Hippocampal formation (tissue), 2 donors: ENCODE measurements around the gene OSTM1.

Experiments used
- DNase-seq, 2 donors: peaks; one replicate each; lab custom pipeline; 2025; lab: John Stamatoyannopoulos, UW

OSTM1 gene

GRCh38 chr6:108074359-108075144 is at the start of gene OSTM1:
Gene OSTM1 (minus strand): TSS chr6:108074741. CDS start chr6:108074651, 90 bp downstream.
- DNase-seq = peak; percentile 85 to 89

GRCh38 chr6:108123946-108124345 is 49.4 kb upstream of the OSTM1 start:
- DNase-seq = no peak

- no peak for DNase-seq
These were observed 49.0 kb upstream of the OSTM1 start for GRCh38 chr6:108123481-108123929.

- no peak for DNase-seq
These were observed 47.1 kb upstream of the OSTM1 start for GRCh38 chr6:108121612-108122011.

GRCh38 chr6:108120311-108120710 is 45.8 kb upstream of the OSTM1 start:
- no peak for DNase-seq

- DNase-seq = no peak
These were observed 45.2 kb upstream of the OSTM1 start for GRCh38 chr6:108119769-108120141.

- no peak for DNase-seq
These were observed 44.5 kb upstream of the OSTM1 start for GRCh38 chr6:108118810-108119768.

GRCh38 chr6:108118359-108118724 is 43.8 kb upstream of the OSTM1 start:
- no peak for DNase-seq

- DNase-seq = no peak
These were observed 43.2 kb upstream of the OSTM1 start for GRCh38 chr6:108117427-108118358.

GRCh38 chr6:108116546-108117426 is 42.2 kb upstream of the OSTM1 start:
- DNase-seq = no peak

GRCh38 chr6:108115598-108116058 is 41.1 kb upstream of the OSTM1 start:
- no peak for DNase-seq

GRCh38 chr6:108114841-108115597 is 40.5 kb upstream of the OSTM1 start:
- DNase-seq = no peak

GRCh38 chr6:108113557-108114519 is 39.3 kb upstream of the OSTM1 start:
- DNase-seq = peak in 1 of 2 donors; percentile 48

- DNase-seq = no peak
These were observed 33.8 kb upstream of the OSTM1 start for GRCh38 chr6:108108374-108108773.

- DNase-seq = no peak
These were observed 32.6 kb upstream of the OSTM1 start for GRCh38 chr6:108107102-108107501.

- DNase-seq = no peak
These were observed 32.2 kb upstream of the OSTM1 start for GRCh38 chr6:108106694-108107093.

- DNase-seq = no peak
These were observed 31.7 kb upstream of the OSTM1 start for GRCh38 chr6:108106261-108106660.

- no peak for DNase-seq
These were observed 31.0 kb upstream of the OSTM1 start for GRCh38 chr6:108105571-108105970.

- no peak for DNase-seq
These were observed 28.4 kb upstream of the OSTM1 start for GRCh38 chr6:108102965-108103364.
